GM12878 (cell line): Measurements from ENCODE around the gene FUCA2. TPM values are rescaled to one million over a fixed set of nuclear protein-coding genes. Genes with fewer than 3 reads are reported as not detected.

Experiments
- ATAC-seq: fragments of 200-7000 bp; cut with Tn5 transposase; 3 replicates; pipeline ENCODE4 v1.9.1; 2020; ENCODE audit warnings: mild to moderate bottlenecking, moderate library complexity
- BruUV-seq: library from RNA; stranded (reverse); fragments of 400-500 nt; replicated peaks from 2 replicates; lab custom pipeline; 2021; lab: Mats Ljungman, UMichigan
- CTCF ChIA-PET: fragments of 300-600 bp; sonication (Branson Sonifier 250); formaldehyde crosslinking; extraction: SDS; loops from one replicate; lab custom pipeline; 2021; ENCODE audit warnings: inconsistent platforms; lab: Yijun Ruan, JAX
- POLR2A ChIA-PET: fragments of 350-600 bp; formaldehyde crosslinking; extraction: SDS; loops from one replicate; lab custom pipeline; 2021; ENCODE audit warnings: inconsistent platforms; lab: Charles Lee
- RAD21 ChIA-PET: fragments of 300-600 bp; sonication (Branson Sonifier 250); formaldehyde crosslinking; loops from one replicate; lab custom pipeline; 2023; ENCODE audit warnings: antibody characterized with exemption; ENCODE audit not compliant: unreplicated experiment; lab: Charles Lee
- SMC1A ChIA-PET: fragments of 300-600 bp; sonication (Branson Sonifier 250); formaldehyde crosslinking; loops from one replicate; lab custom pipeline; 2023; ENCODE audit not compliant: unreplicated experiment, uncharacterized antibody; lab: Charles Lee
- DNase-seq: peaks from one replicate; pipeline ENCODE4 v3.0.0-alpha.2; 2011; ENCODE audit warnings: low read depth, low spot score
- FAIRE-seq: peaks from 3 replicates; lab custom pipeline; 2011; peaks lifted over from hg19 to GRCh38; lab: Jason Lieb, UNC
- H2AFZ ChIP-seq: 2 replicates; pipeline ENCODE4 v1.6.0; 2011; ENCODE audit warnings: low read depth, low read length, control low read depth; ENCODE audit not compliant: control insufficient read depth
- H3K27ac ChIP-seq: 2 replicates; pipeline ENCODE4 v1.5.1; 2011; ENCODE audit warnings: control low read depth; ENCODE audit not compliant: control insufficient read depth, insufficient read depth
- H3K27me3 ChIP-seq, 2 experiments: replicated peaks in 1 of 2; 2 replicates each; pipeline versions ENCODE4 v1.6.0 to v1.6.1; 2011; ENCODE audit warnings: low read length in 1 of 2; ENCODE audit not compliant: control insufficient read depth in 2 of 2, insufficient read depth in 2 of 2
- H3K36me3 ChIP-seq, 2 experiments: 2 replicates each; pipeline ENCODE4 v1.5.1; 2011; ENCODE audit warnings: low read length in 1 of 2; ENCODE audit not compliant: control insufficient read depth in 2 of 2, insufficient read depth in 2 of 2
- H3K4me1 ChIP-seq: 2 replicates; pipeline ENCODE4 v1.6.1; 2011; ENCODE audit warnings: mild to moderate bottlenecking, low read length, moderate library complexity, mixed read lengths; ENCODE audit not compliant: control insufficient read depth, insufficient read depth
- H3K4me2 ChIP-seq: 2 replicates; pipeline ENCODE4 v1.6.0; 2011; ENCODE audit warnings: control low read depth; ENCODE audit not compliant: control insufficient read depth, insufficient read depth
- H3K4me3 ChIP-seq: fragments of 200-600 bp; sonication (generic); 2 replicates; pipeline ENCODE4 v1.5.1; 2016
- H3K79me2 ChIP-seq: 2 replicates; pipeline ENCODE4 v1.6.0; 2011; ENCODE audit warnings: low read length; ENCODE audit not compliant: control insufficient read depth, insufficient read depth
- H3K9ac ChIP-seq: 2 replicates; pipeline ENCODE4 v1.8.0; 2011; ENCODE audit warnings: low read length, control low read depth, mixed read lengths; ENCODE audit not compliant: control insufficient read depth, insufficient read depth
- H3K9me3 ChIP-seq: replicated peaks from 3 replicates; pipeline ENCODE4 v1.5.1; 2011; ENCODE audit warnings: mild to moderate bottlenecking, low read length; ENCODE audit not compliant: control insufficient read depth, insufficient read depth
- H4K20me1 ChIP-seq: 2 replicates; pipeline ENCODE4 v1.6.0; 2011; ENCODE audit not compliant: control insufficient read depth, insufficient read depth
- BCL11A ChIP-seq: IDR thresholded peaks from 2 replicates; pipeline ENCODE4 v1.6.1; 2011; ENCODE audit warnings: low read depth, low read length
- CBFB ChIP-seq: IDR thresholded peaks from 2 replicates; pipeline ENCODE4 v1.6.1; 2016; ENCODE audit warnings: antibody characterized with exemption, low read depth
- EP300 ChIP-seq, 2 experiments: fragments of 150-350 bp in 1 of 2; IDR thresholded peaks; 2 replicates each; pipeline ENCODE4 v1.6.1; 2011 to 2012; ENCODE audit warnings: low read depth in 2 of 2, low read length in 2 of 2, borderline replicate concordance in 1 of 2, improper control_type of control experiment in 1 of 2, inconsistent platforms in 1 of 2; ENCODE audit not compliant: control insufficient read depth in 1 of 2
- FOXK2 ChIP-seq: fragments of 450-650 bp; IDR thresholded peaks from 2 replicates; pipeline ENCODE4 v1.6.1; 2017; ENCODE audit warnings: mild to moderate bottlenecking, moderate library complexity
- HCFC1 ChIP-seq: fragments of 150-350 bp; IDR thresholded peaks from 2 replicates; pipeline ENCODE4 v1.6.1; 2014; ENCODE audit warnings: low read length
- HDAC6 ChIP-seq: fragments of 200-600 bp; sonication (generic); IDR thresholded peaks from one replicate; pipeline ENCODE4 v1.8.0; 2017; ENCODE audit warnings: antibody characterized with exemption; ENCODE audit not compliant: unreplicated experiment
- IKZF2 ChIP-seq, 2 experiments: fragments of 450-650 bp; IDR thresholded peaks; 2 replicates each; pipeline ENCODE4 v1.6.1; 2017; ENCODE audit warnings: mild to moderate bottlenecking in 2 of 2, moderate library complexity in 2 of 2
- NR2F1 ChIP-seq: fragments of 450-650 bp; conservative IDR thresholded peaks from 2 replicates; pipeline ENCODE4 v1.6.1; 2017; ENCODE audit warnings: mild to moderate bottlenecking
- PAX5 ChIP-seq: IDR thresholded peaks from 2 replicates; pipeline ENCODE4 v1.6.1; 2011; ENCODE audit warnings: low read depth, low read length, borderline replicate concordance
- PML ChIP-seq: IDR thresholded peaks from 2 replicates; pipeline ENCODE4 v1.6.1; 2012; ENCODE audit warnings: low read length, inconsistent platforms
- POLR2AphosphoS2 ChIP-seq: IDR thresholded peaks from 2 replicates; pipeline ENCODE4 v1.6.1; 2011; ENCODE audit warnings: low read depth, mild to moderate bottlenecking, low read length, improper control_type of control experiment, moderate library complexity
- SKIL ChIP-seq: fragments of 450-650 bp; IDR thresholded peaks from 2 replicates; pipeline ENCODE4 v1.6.1; 2017; ENCODE audit warnings: mild to moderate bottlenecking, low read depth, inconsistent platforms; ENCODE audit not compliant: poor library complexity, severe bottlenecking
- SMARCA5 ChIP-seq: fragments of 450-650 bp; IDR thresholded peaks from 2 replicates; pipeline ENCODE4 v1.6.1; 2017; ENCODE audit warnings: mild to moderate bottlenecking
- SMC3 ChIP-seq: IDR thresholded peaks from 2 replicates; pipeline ENCODE4 v1.6.1; 2011; ENCODE audit warnings: low read length, improper control_type of control experiment, borderline replicate concordance
- SREBF1 ChIP-seq: IDR thresholded peaks from 2 replicates; pipeline ENCODE4 v1.6.1; 2012; ENCODE audit warnings: mild to moderate bottlenecking, low read length
- STAT1 ChIP-seq: fragments of 450-650 bp; conservative IDR thresholded peaks from 2 replicates; pipeline ENCODE4 v1.6.1; 2014; ENCODE audit warnings: antibody characterized with exemption, mild to moderate bottlenecking
- STAT3 ChIP-seq: IDR thresholded peaks from 2 replicates; pipeline ENCODE4 v1.6.1; 2011; ENCODE audit warnings: low read depth, low read length, improper control_type of control experiment
- SUPT20H ChIP-seq: IDR thresholded peaks from 2 replicates; pipeline ENCODE4 v1.6.1; 2011; ENCODE audit warnings: low read depth, mild to moderate bottlenecking, low read length, moderate library complexity, borderline replicate concordance; ENCODE audit not compliant: control insufficient read depth
- YY1 ChIP-seq: IDR thresholded peaks from 2 replicates; pipeline ENCODE4 v1.6.1; 2011; ENCODE audit warnings: low read depth, mild to moderate bottlenecking, low read length
- ZNF207 ChIP-seq: fragments of 450-650 bp; IDR thresholded peaks from 2 replicates; pipeline ENCODE4 v1.6.1; 2014; ENCODE audit warnings: antibody characterized with exemption, mild to moderate bottlenecking, borderline replicate concordance
- WGBS: methylation state at CpG from one replicate; pipeline ENCODE4 v1.1.6; 2016; ENCODE audit warnings: low lambda C conversion rate; ENCODE audit not compliant: insufficient replicate concordance, insufficient coverage; ENCODE audit errors: missing lambda C conversion rate; 5-methylcytosine and 5-hydroxymethylcytosine counted together
- in situ Hi-C: fragments of 300-500 bp; cut with MboI; formaldehyde crosslinking; loops from 9 replicates; pipeline ENCODE4 v1.14.3; 2018; ENCODE audit warnings: mixed read lengths
- intact Hi-C: fragments of 100-400 bp; cut with micrococcal nuclease; formaldehyde crosslinking; loops from one replicate; pipeline ENCODE4 v1.14.2; 2022; ENCODE audit not compliant: unreplicated experiment
- polyA plus RNA-seq, 11 experiments: library from polyadenylated mRNA; depleted of rRNA in 4 of 11; unstranded in 6 of 11; stranded (reverse) in 5 of 11; fragments of >200 nt; fragmentation: Nextera tagmentation in 4 of 11; fragmentation: Illumina TruSeq in 1 of 11; extraction: Ambion mirVana in 4 of 11; extraction: Trizol in 1 of 11; gene quantifications; 1 replicate in 1 of 11; 2 replicates in 10 of 11; pipeline versions ENCODE4 v1.2.1 to v1.2.3, GENCODE V29; 2011 to 2016; ENCODE audit warnings: inconsistent platforms in 2 of 11, missing spikeins in 2 of 11, low read depth in 1 of 11
- total RNA-seq, 4 experiments: library from RNA; depleted of rRNA in 3 of 4; stranded (reverse); fragments of >200 nt in 3 of 4; fragmentation: Illumina TruSeq in 1 of 4; extraction: Trizol in 1 of 4; gene quantifications; 2 replicates each; pipeline versions ENCODE4 v1.2.1 to v1.2.3, GENCODE V29; 2013 to 2021

The FUCA2 gene
- total and polyA plus RNA-seq, 10 of the 15 experiments (the other 5 are each of a cell fraction or from before 2014, with no cell fraction given) = 5.7 to 36.2 (median 21.5) TPM

- H3K27me3 ChIP-seq = no peaks in the 10 kb centered on the region
- intact Hi-C loops = no loop called here
- H3K27ac ChIP-seq = no peak overlapping the region
- no peak overlapping the region for H3K9ac ChIP-seq
- no peak for TF ChIP-seq ZNF207
- TF ChIP-seq EP300 (IDR thresholded peaks at IDR 0.05; ENCODE audit: borderline replicate concordance in 1 of 2, control insufficient read depth in 1 of 2, low read depth in 2 of 2, low read length in 2 of 2) = no peak
- TF ChIP-seq SREBF1 = no peak
- TF ChIP-seq SUPT20H = no peak
- TF ChIP-seq YY1 = no peak
- no peak for TF ChIP-seq HCFC1
- TF ChIP-seq IKZF2 (IDR thresholded peaks at IDR 0.05) = no peak
- TF ChIP-seq FOXK2 = no peak
- no peaks in the 10 kb centered on the region for H4K20me1 ChIP-seq
- peaks cover 0 to 3% of the 10 kb centered on the region in 2 experiments; a peak in 1 of 4 replicates for H3K36me3 ChIP-seq
- BruUV-seq = no TSS peak
- CTCF ChIA-PET = no interaction called here
- in situ Hi-C loops = no loop called here
- H3K79me2 ChIP-seq = no peaks in the 10 kb centered on the region
- no peaks in the 10 kb centered on the region for H3K9me3 ChIP-seq
- no peak overlapping the region for H3K4me2 ChIP-seq
- DNase-seq (no peak), FAIRE-seq (no peak), ATAC-seq (no peak)
- RAD21 ChIA-PET = no interaction called here
- POLR2A ChIA-PET = no interaction called here
- H3K4me1 ChIP-seq = no peaks in the 10 kb centered on the region
- no peak overlapping the region for H2AFZ ChIP-seq
- SMC1A ChIA-PET = no interaction called here
- no peak overlapping the region for H3K4me3 ChIP-seq
Measured at GRCh38 chr6:143468026-143468425, 43.5 kb downstream of the FUCA2 start.

GRCh38 chr6:143465546-143465945, 46.0 kb downstream of the FUCA2 start:
- H3K27ac ChIP-seq = no peak overlapping the region
- no peak overlapping the region for H2AFZ ChIP-seq
- BruUV-seq = no TSS peak
- TF ChIP-seq POLR2AphosphoS2 = no peak
- no peak for TF ChIP-seq BCL11A
- TF ChIP-seq CBFB = no peak
- TF ChIP-seq SMARCA5 = no peak
- TF ChIP-seq STAT3 = no peak
- no peak for TF ChIP-seq SMC3
- no peak for TF ChIP-seq PML
- TF ChIP-seq NR2F1 = no peak
- no peak for TF ChIP-seq SKIL
- TF ChIP-seq HDAC6 = no peak
- TF ChIP-seq STAT1 = no peak
- no peak for TF ChIP-seq PAX5
- POLR2A ChIA-PET = no interaction called here
- no peaks in the 10 kb centered on the region for H3K27me3 ChIP-seq
- no peak overlapping the region for H3K4me3 ChIP-seq
- intact Hi-C loops = no loop called here
- H4K20me1 ChIP-seq = no peaks in the 10 kb centered on the region
- no peaks in the 10 kb centered on the region for H3K4me1 ChIP-seq
- in situ Hi-C loops = no loop called here
- H3K9me3 ChIP-seq = no peaks in the 10 kb centered on the region
- 100% methylated on average over 2 of the region's 2 CpGs for WGBS
- no peaks in the 10 kb centered on the region for H3K79me2 ChIP-seq
- ATAC-seq (no peak), FAIRE-seq (no peak), DNase-seq (no peak)
- H3K4me2 ChIP-seq = no peak overlapping the region
- CTCF ChIA-PET = interaction anchor here (0.7 kb wide), 1 partner anchor 50 kb away, joined by 3 read pairs; no protein-coding TSS in a partner anchor
- RAD21 ChIA-PET = no interaction called here
- peaks cover 0 to 6% of the 10 kb centered on the region in 2 experiments; a peak in 2 of 4 replicates for H3K36me3 ChIP-seq
- SMC1A ChIA-PET = no interaction called here
- H3K9ac ChIP-seq = no peak overlapping the region
